Esophagus muscularis mucosa (tissue), 4 donors: ENCODE results near the gene DHRS3. TPM values are rescaled to one million over a fixed set of nuclear protein-coding genes. Genes with fewer than 3 reads are reported as not detected.

Experiments
- DNase-seq: peaks from one replicate; pipeline ENCODE4 v3.0.0-alpha.2; 2017; ENCODE audit errors: extremely low spot score
- H3K27ac ChIP-seq, 4 donors: fragments of 200-600 bp; sonication (generic); replicated peaks in 1 of 4; 1 replicate in 3 of 4; 2 replicates in 1 of 4; pipeline ENCODE4 v1.5.1; 2016 to 2019; ENCODE audit warnings: mild to moderate bottlenecking in 1 of 4
- H3K27me3 ChIP-seq, 4 donors: fragments of 200-600 bp; sonication (generic); one replicate each; pipeline versions ENCODE4 v1.5.1 to v1.6.0; 2016 to 2019
- H3K36me3 ChIP-seq, 4 donors: fragments of 200-600 bp; sonication (generic); one replicate each; pipeline ENCODE4 v1.5.1; 2016 to 2019
- H3K4me1 ChIP-seq, 4 donors: fragments of 200-600 bp; sonication (generic); one replicate each; pipeline ENCODE4 v1.5.1; 2016 to 2019
- H3K4me3 ChIP-seq, 4 donors: fragments of 200-600 bp; sonication (generic); 1 replicate in 2 of 4; 2 replicates in 2 of 4; pipeline ENCODE4 v1.5.1; 2016 to 2019; ENCODE audit warnings: mild to moderate bottlenecking in 4 of 4, moderate library complexity in 1 of 4
- H3K9me3 ChIP-seq, 4 donors: fragments of 200-600 bp; sonication (generic); 1 replicate in 3 of 4; 2 replicates in 1 of 4; pipeline ENCODE4 v1.5.1; 2016 to 2019
- EP300 ChIP-seq: sonication (generic); formaldehyde crosslinking; IDR thresholded peaks from one replicate; pipeline ENCODE4 v1.6.1; 2017; ENCODE audit warnings: antibody characterized with exemption
- POLR2A ChIP-seq: fragments of 450-650 bp; IDR thresholded peaks from one replicate; pipeline ENCODE4 v1.6.1; 2017; ENCODE audit warnings: antibody characterized with exemption, moderate library complexity, mild to moderate bottlenecking, low read depth
- POLR2AphosphoS5 ChIP-seq, 2 donors: sonication (generic); formaldehyde crosslinking; IDR thresholded peaks; one replicate each; pipeline ENCODE4 v1.6.1; 2017; ENCODE audit warnings: antibody characterized with exemption in 2 of 2
- WGBS: methylation state at CpG from one replicate; pipeline ENCODE4 v1.1.5; 2018; 5-methylcytosine and 5-hydroxymethylcytosine counted together
- intact Hi-C: fragments of 100-400 bp; cut with DNase I; formaldehyde crosslinking; loops from one replicate; pipeline ENCODE4 v1.15.1; 2023
- total RNA-seq, 4 donors: library from RNA; depleted of rRNA; stranded (reverse); fragments of >200 nt; gene quantifications; one replicate each; pipeline versions ENCODE4 v1.1.0 to v1.2.1, GENCODE V29; 2016
- TF ChIP-seq, protein P1 (sequence below), 3 experiments: fragments of 200-600 bp in 2 of 3; fragments of 450-650 bp in 1 of 3; sonication (generic) in 2 of 3; IDR thresholded peaks; one replicate each; pipeline ENCODE4 v1.5.1; 2017 to 2019; ENCODE audit warnings: antibody characterized with exemption in 3 of 3, mild to moderate bottlenecking in 2 of 3, moderate library complexity in 1 of 3

DHRS3 gene
- total RNA-seq, 4 donors from 2014 or later: 130 to 237 (median 200) TPM

DNA sequence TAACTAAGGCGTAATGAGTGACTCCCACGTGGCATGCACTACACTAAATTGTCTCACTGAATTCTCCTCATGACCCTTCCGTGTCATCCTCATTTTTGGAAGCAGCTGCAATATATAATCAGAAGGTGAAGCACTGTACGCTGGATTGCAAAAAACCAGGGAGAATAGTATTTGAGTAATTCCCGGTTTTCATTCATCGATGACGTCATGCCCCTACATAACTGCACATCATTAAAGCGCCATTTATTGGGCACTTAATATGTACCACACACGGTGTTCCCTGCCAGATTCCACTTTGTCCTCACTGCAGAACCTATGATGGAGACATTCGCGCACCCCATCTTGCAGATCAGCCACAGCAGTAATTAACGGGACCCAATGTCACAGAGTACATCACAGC lies 41.0 kb downstream of the DHRS3 start:
- Histone ChIP-seq H3K9me3 (no peaks in the 10 kb centered on the region), H3K36me3 (peaks cover 59 to 97% (median 90%) of the 10 kb centered on the region in 4 donors)
- 94% methylated on average over 12 of the region's 12 CpGs for WGBS

DNA sequence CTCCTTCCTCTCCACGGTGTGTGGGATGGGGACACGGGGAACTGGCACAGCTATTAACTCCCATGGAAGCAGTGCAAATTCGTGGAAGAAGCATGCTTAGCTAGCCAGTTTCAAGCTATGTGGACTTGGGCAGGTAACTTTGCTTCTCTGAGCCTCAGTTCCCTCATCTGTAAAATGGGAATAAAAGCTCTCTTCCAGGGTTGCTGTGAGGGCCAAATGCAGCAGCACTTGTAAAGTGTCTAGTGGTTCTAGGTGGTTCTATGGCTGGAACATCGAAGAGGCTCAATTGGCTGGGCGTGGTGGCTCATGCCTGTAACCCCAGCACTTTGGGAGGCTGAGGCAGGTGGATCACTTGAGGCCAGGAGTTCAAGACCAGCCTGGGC lies 43.3 kb downstream of the DHRS3 start:
- peaks cover 80 to 100% (median 97%) of the 10 kb centered on the region in 4 donors for H3K36me3 ChIP-seq
- WGBS: 100% methylated on average over 4 of the region's 5 CpGs
- H3K27ac ChIP-seq: peak overlapping the region in 3 of 4 donors; percentile 0 to 50 (median 41)

More for the DNA sequence above, 41.0 kb downstream of the DHRS3 start:
- intact Hi-C loops: no loop called here
- TF ChIP-seq POLR2A (no peak), POLR2AphosphoS5 (IDR thresholded peaks at IDR 0.05) (no peak), EP300 (no peak)
- TF ChIP-seq, protein P1, sequence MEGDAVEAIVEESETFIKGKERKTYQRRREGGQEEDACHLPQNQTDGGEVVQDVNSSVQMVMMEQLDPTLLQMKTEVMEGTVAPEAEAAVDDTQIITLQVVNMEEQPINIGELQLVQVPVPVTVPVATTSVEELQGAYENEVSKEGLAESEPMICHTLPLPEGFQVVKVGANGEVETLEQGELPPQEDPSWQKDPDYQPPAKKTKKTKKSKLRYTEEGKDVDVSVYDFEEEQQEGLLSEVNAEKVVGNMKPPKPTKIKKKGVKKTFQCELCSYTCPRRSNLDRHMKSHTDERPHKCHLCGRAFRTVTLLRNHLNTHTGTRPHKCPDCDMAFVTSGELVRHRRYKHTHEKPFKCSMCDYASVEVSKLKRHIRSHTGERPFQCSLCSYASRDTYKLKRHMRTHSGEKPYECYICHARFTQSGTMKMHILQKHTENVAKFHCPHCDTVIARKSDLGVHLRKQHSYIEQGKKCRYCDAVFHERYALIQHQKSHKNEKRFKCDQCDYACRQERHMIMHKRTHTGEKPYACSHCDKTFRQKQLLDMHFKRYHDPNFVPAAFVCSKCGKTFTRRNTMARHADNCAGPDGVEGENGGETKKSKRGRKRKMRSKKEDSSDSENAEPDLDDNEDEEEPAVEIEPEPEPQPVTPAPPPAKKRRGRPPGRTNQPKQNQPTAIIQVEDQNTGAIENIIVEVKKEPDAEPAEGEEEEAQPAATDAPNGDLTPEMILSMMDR (IDR thresholded peaks at IDR 0.05): no peak
- H3K27me3 ChIP-seq: no peaks in the 10 kb centered on the region
- no peak for DNase-seq
- H3K27ac ChIP-seq: no peak overlapping the region
- peaks cover 19 to 45% (median 40%) of the 10 kb centered on the region in 4 donors for H3K4me1 ChIP-seq
- H3K4me3 ChIP-seq: no peak overlapping the region

DNA sequence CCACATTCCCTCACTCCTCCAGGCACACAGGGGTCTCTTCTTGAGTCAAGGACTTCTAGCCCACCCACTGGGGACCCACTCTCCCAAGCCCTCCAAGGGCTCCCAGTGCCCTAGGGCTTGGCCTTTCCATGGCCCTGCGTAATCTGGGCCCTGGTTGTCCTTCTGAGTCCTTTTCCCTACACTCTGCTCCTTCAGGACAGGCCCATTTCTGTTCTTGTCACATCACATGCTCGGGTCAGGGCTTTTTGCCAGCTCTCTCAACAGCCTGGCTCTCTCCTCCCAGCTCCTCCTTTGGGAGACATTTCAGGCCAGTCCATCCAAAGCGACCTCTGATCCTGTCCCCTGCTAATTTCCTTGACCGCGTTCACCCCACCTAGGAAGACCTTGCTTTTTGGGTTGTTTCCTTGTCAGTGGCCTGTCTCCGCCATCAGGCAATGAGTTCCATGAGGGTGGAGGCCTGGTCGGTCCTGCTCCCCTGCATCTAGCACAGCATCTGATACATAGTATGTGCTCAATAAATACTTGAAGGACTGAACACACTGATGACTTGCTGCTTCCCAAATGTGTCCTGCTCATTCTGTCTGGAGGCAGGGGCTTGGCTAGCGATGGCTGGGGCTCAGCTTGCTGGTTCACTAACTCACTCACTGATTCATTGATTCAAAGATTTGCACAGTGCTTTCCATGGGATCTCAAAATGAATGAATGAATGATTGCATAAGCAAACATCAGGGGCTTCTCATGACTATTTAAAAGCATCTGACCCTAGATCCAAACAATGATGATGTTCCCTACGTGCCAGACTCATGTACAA lies 44.8 kb downstream of the DHRS3 start:
- H3K4me1 ChIP-seq: peaks cover 9 to 19% (median 17%) of the 10 kb centered on the region in 4 donors
- no peak for TF ChIP-seq POLR2AphosphoS5 (IDR thresholded peaks at IDR 0.05)
- no peak for TF ChIP-seq POLR2A
- TF ChIP-seq, protein P1 (IDR thresholded peaks at IDR 0.05): no peak
- no peak for TF ChIP-seq EP300
- H3K36me3 ChIP-seq: peaks cover 68 to 99% (median 95%) of the 10 kb centered on the region in 4 donors
- 82% methylated on average over 9 of the region's 9 CpGs for WGBS
- no peaks in the 10 kb centered on the region for H3K27me3 ChIP-seq
- no peak for DNase-seq
- no peaks in the 10 kb centered on the region for H3K9me3 ChIP-seq
- H3K27ac ChIP-seq: peak overlapping the region; percentile 50 to 60 (median 54)
- no peak overlapping the region for H3K4me3 ChIP-seq
- intact Hi-C loops: no loop called here

More for the DNA sequence above, 43.3 kb downstream of the DHRS3 start:
- DNase-seq: no peak
- Histone ChIP-seq H3K4me3 (no peak overlapping the region), H3K27me3 (no peaks in the 10 kb centered on the region), H3K4me1 (peaks cover 9 to 23% (median 21%) of the 10 kb centered on the region in 4 donors), H3K9me3 (no peaks in the 10 kb centered on the region)
- intact Hi-C loops: no loop called here
- TF ChIP-seq POLR2A (no peak), POLR2AphosphoS5 (IDR thresholded peaks at IDR 0.05) (no peak), EP300 (no peak)

DNA sequence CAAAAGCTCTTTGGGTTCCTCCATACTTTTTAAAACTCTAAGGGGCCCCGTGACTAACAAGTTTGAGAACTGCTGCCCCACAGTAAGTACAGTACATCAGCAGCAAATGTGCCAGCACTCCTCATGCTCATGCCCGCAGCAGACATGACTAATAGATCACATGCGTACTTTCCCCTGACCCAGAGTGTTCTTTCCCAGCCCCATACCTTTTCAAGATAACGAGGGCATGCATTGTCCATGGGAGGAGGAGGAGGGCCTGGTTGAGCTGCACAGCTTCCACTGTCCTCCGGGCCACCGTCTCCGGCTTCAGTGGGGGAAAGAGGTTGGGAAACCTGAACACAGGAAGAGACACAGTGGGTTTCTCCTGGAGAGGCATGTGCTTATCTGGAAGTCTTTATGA lies 45.5 kb downstream of the DHRS3 start:
- WGBS: 91% methylated on average over 7 of the region's 7 CpGs
- peaks cover 65 to 99% (median 95%) of the 10 kb centered on the region in 4 donors for H3K36me3 ChIP-seq
- TF ChIP-seq, protein P1 (IDR thresholded peaks at IDR 0.05): no peak
- TF ChIP-seq POLR2A: no peak
- no peak for TF ChIP-seq EP300
- no peak for TF ChIP-seq POLR2AphosphoS5 (IDR thresholded peaks at IDR 0.05)
- H3K9me3 ChIP-seq: no peaks in the 10 kb centered on the region
- no peak for DNase-seq
- intact Hi-C loops: no loop called here
- H3K27me3 ChIP-seq: no peaks in the 10 kb centered on the region
- peaks cover 9 to 21% (median 17%) of the 10 kb centered on the region in 4 donors for H3K4me1 ChIP-seq
- H3K4me3 ChIP-seq: no peak overlapping the region
- peak overlapping the region; percentile 50 to 60 (median 54) for H3K27ac ChIP-seq

DNA sequence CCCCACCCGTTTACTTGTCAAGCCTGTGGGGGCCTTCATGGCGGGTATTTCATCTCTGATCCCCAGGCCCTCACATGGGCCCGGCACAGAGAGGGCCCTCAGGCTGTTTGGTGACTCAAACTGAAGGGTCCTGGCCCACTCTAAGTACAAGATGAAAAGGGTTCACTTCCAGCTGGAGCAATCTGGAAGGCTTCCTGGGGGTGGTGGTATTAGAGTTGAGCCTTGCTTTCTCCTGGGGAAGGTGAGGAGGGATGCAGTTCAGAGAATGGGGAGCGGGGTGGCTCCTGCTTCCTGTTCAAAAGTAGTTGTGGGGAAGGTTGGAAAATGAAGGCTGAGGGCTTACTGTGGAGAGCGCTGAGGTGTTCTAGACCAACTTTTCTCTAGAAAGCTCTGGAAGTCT lies 47.7 kb downstream of the DHRS3 start:
- TF ChIP-seq EP300 (no peak), POLR2AphosphoS5 (IDR thresholded peaks at IDR 0.05) (no peak), POLR2A (no peak)
- TF ChIP-seq, protein P1 (IDR thresholded peaks at IDR 0.05): no peak
- 100% methylated on average over 2 of the region's 5 CpGs for WGBS
- Histone ChIP-seq H3K9me3 (no peaks in the 10 kb centered on the region), H3K27ac (peak overlapping the region; percentile 34 to 53 (median 44)), H3K36me3 (peaks cover 51 to 85% (median 78%) of the 10 kb centered on the region in 4 donors), H3K27me3 (no peaks in the 10 kb centered on the region), H3K4me3 (no peak overlapping the region), H3K4me1 (peaks cover 15 to 41% (median 33%) of the 10 kb centered on the region in 4 donors)
- intact Hi-C loops: no loop called here
- no peak for DNase-seq
